OCI-LY1 (cell line): ENCODE data around the gene CD86.
A peak's percentile ranks its signal among the peaks of the same experiment; 100 is the strongest.

Experiments
- H2AFZ ChIP-seq: fragments of 200-600 bp; sonication (generic), shearing (Covaris generic); 2 replicates; pipeline ENCODE4 v1.6.0; 2014; ENCODE audit warnings: antibody characterized with exemption, mild to moderate bottlenecking, low read length
- H3F3A ChIP-seq: fragments of 200-600 bp; sonication (generic), shearing (Covaris generic); 2 replicates; pipeline ENCODE4 v1.6.0; 2014; ENCODE audit warnings: mild to moderate bottlenecking, antibody characterized with exemption, low read length, moderate library complexity; ENCODE audit not compliant: insufficient read depth
- H3K27ac ChIP-seq: fragments of 200-600 bp; sonication (generic); 2 replicates; pipeline ENCODE4 v1.5.1; 2014; ENCODE audit warnings: low read length, mixed run types, mild to moderate bottlenecking, low read depth; ENCODE audit not compliant: poor library complexity, severe bottlenecking
- H3K27me3 ChIP-seq: fragments of 200-600 bp; sonication (generic); 2 replicates; pipeline ENCODE4 v1.6.0; 2014; ENCODE audit warnings: antibody characterized with exemption, mild to moderate bottlenecking, low read length, moderate library complexity; ENCODE audit not compliant: insufficient read depth
- H3K36me3 ChIP-seq: fragments of 200-600 bp; sonication (generic); 2 replicates; pipeline ENCODE4 v1.6.1; 2014; ENCODE audit warnings: mild to moderate bottlenecking, antibody characterized with exemption, low read length, moderate library complexity, mixed read lengths; ENCODE audit not compliant: insufficient read depth
- H3K4me1 ChIP-seq: fragments of 200-600 bp; sonication (generic); 2 replicates; pipeline ENCODE4 v1.5.1; 2014; ENCODE audit warnings: mild to moderate bottlenecking, low read length, moderate library complexity; ENCODE audit not compliant: insufficient read depth, severe bottlenecking
- H3K4me2 ChIP-seq: fragments of 200-600 bp; sonication (generic), shearing (Covaris generic); 2 replicates; pipeline ENCODE4 v1.6.1; 2014; ENCODE audit warnings: low read length
- H3K4me3 ChIP-seq: fragments of 200-600 bp; sonication (generic); 2 replicates; pipeline ENCODE4 v1.5.1; 2014; ENCODE audit warnings: low read length, low read depth, mild to moderate bottlenecking, mixed read lengths; ENCODE audit not compliant: poor library complexity, severe bottlenecking
- H3K79me2 ChIP-seq: fragments of 200-600 bp; shearing (Covaris generic); 2 replicates; pipeline ENCODE4 v1.6.1; 2016; ENCODE audit warnings: mixed run types, low read length, mixed read lengths; ENCODE audit not compliant: insufficient read depth
- H3K9ac ChIP-seq: fragments of 200-600 bp; sonication (generic), shearing (Covaris generic); 2 replicates; pipeline ENCODE4 v1.6.1; 2014; ENCODE audit warnings: mild to moderate bottlenecking, low read length, mixed read lengths
- H3K9me2 ChIP-seq: fragments of 200-600 bp; sonication (generic), shearing (Covaris generic); 2 replicates; pipeline ENCODE4 v1.6.1; 2014; ENCODE audit warnings: low read depth, mild to moderate bottlenecking, low read length, mixed read lengths
- H3K9me3 ChIP-seq: fragments of 200-600 bp; shearing (Covaris generic); 2 replicates; pipeline ENCODE4 v1.6.1; 2014; ENCODE audit warnings: low read length, mixed read lengths
- H4K20me1 ChIP-seq: fragments of 200-600 bp; sonication (generic), shearing (Covaris generic); 2 replicates; pipeline ENCODE4 v1.6.0; 2016; ENCODE audit warnings: mild to moderate bottlenecking, low read length; ENCODE audit not compliant: insufficient read depth
- EZH2 ChIP-seq: fragments of 200-600 bp; sonication (generic), shearing (Covaris generic); IDR thresholded peaks from 2 replicates; pipeline ENCODE4 v1.8.0; 2017; ENCODE audit warnings: borderline replicate concordance, mixed run types, mild to moderate bottlenecking, antibody characterized with exemption, low read length, moderate library complexity, mixed read lengths
- TF ChIP-seq, protein P1 (sequence below): fragments of 200-600 bp; sonication (generic), shearing (Covaris generic); IDR thresholded peaks from 2 replicates; pipeline ENCODE4 v1.5.1; 2017; ENCODE audit warnings: mild to moderate bottlenecking, antibody characterized with exemption, low read length, moderate library complexity, mixed read lengths

The CD86 gene

DNA sequence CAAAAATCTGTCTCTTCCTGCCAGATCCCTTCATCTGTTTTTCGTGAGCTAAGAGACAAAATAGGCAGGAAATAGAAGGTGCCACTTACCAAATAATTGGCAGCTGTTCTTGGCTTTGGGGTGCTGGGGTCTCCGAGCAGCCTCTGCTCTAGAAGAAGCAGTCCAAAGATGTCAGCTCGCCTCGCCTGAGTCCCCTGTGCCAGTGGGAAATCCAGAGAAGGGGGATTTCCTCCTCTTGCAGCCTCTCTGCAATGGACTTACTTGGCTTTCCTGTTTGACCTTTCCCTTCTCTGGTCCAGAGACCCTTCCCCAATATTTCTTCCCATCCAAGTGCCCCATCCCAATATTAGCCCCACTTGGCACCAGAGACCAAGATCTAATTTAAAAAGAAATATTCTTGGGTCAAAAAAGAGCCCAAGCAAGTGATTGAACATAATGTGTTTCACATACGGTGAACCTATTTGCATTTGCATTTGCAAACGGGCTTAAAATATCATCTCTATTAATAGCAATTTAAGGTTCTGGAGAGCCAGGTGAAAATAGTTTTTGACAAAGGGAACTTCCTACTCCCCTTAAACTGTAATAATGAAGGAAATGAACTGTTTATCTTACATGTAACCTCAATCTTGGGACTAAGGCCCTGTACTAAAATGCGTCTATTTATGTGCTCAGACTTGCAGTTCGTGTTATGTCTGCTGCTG is 23.2 kb downstream of the CD86 start:
- TF ChIP-seq, protein P1, sequence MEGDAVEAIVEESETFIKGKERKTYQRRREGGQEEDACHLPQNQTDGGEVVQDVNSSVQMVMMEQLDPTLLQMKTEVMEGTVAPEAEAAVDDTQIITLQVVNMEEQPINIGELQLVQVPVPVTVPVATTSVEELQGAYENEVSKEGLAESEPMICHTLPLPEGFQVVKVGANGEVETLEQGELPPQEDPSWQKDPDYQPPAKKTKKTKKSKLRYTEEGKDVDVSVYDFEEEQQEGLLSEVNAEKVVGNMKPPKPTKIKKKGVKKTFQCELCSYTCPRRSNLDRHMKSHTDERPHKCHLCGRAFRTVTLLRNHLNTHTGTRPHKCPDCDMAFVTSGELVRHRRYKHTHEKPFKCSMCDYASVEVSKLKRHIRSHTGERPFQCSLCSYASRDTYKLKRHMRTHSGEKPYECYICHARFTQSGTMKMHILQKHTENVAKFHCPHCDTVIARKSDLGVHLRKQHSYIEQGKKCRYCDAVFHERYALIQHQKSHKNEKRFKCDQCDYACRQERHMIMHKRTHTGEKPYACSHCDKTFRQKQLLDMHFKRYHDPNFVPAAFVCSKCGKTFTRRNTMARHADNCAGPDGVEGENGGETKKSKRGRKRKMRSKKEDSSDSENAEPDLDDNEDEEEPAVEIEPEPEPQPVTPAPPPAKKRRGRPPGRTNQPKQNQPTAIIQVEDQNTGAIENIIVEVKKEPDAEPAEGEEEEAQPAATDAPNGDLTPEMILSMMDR = no peak
- TF ChIP-seq EZH2 = no peak
- H3K27ac ChIP-seq = peak overlapping the region; percentile 95
- peak overlapping the region; percentile 69 for H3K4me3 ChIP-seq
- peaks cover 23% of the 10 kb centered on the region for H3K36me3 ChIP-seq
- no peaks in the 10 kb centered on the region for H3K9me3 ChIP-seq
- H2AFZ ChIP-seq = no peak overlapping the region
- H3K4me1 ChIP-seq = peaks cover 88% of the 10 kb centered on the region
- peaks cover 43% of the 10 kb centered on the region for H3K79me2 ChIP-seq
- no peaks in the 10 kb centered on the region for H3K27me3 ChIP-seq
- H4K20me1 ChIP-seq = no peaks in the 10 kb centered on the region
- H3K9ac ChIP-seq = peak overlapping the region; percentile 76
- H3K9me2 ChIP-seq = no peaks in the 10 kb centered on the region
- H3F3A ChIP-seq = no peaks in the 10 kb centered on the region
- peak overlapping the region; percentile 85 for H3K4me2 ChIP-seq

DNA sequence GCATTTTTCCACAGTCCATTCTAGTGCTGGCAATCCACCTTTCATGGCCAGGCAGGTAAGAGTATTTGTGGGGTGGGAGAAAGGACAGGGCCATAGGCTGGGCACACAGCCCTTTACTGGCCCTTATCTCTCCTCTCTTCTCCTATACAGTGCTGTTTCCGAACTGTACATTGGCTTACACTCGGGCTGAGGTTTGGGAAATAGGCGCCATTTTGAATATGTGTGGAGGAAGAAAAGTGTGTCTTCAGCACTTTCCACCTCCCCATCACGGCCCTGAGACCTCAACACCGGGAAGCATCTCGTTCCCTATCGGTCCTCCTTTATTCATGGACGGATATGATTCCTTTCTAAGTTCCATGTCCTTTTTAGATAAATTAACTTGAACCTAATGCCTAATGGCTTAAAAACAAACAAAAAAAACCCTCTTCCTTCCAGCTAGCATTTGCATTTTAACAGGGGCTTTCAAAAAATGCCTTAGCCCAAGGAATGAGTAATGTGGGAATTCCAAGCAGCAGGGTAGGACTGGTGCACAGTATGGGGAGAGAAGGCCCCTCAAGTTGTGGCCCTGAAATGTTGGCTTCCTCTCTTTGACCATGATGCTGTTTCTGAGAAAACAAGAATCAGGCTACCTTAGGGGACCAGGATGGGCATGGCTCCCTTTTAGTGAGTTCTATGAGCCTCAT is 24.5 kb downstream of the CD86 start:
- no peak for TF ChIP-seq EZH2
- TF ChIP-seq, protein P1 = no peak
- Histone ChIP-seq H3K4me3 (peak overlapping the region; percentile 69), H3K27ac (peak overlapping the region; percentile 95), H3K4me1 (peaks cover 82% of the 10 kb centered on the region), H3K27me3 (no peaks in the 10 kb centered on the region), H3F3A (no peaks in the 10 kb centered on the region), H4K20me1 (no peaks in the 10 kb centered on the region), H3K4me2 (peak overlapping the region; percentile 85), H3K9me3 (no peaks in the 10 kb centered on the region), H3K9me2 (no peaks in the 10 kb centered on the region), H3K79me2 (peaks cover 38% of the 10 kb centered on the region), H3K36me3 (peaks cover 16% of the 10 kb centered on the region), H2AFZ (no peak overlapping the region), H3K9ac (peak overlapping the region; percentile 76)

DNA sequence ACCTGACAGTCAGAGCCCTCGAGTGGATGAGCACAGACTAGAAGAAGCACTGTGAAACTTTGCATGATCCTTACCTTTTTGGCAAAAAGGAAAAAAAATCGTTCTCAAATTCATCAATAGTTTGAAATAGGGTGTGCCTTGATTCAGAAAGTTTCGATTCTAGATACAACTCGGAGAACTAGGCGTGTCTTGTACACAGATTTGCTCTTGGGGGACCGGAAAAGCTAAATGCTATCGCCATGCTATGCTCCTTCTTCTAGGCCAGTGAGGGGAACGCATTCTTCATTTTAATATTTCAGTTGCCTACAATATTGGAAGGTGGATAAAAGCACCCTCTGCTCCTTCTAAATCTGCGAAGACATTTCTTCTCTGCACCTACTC is 25.0 kb downstream of the CD86 start:
- H3K79me2 ChIP-seq = peaks cover 35% of the 10 kb centered on the region
- no peaks in the 10 kb centered on the region for H3F3A ChIP-seq
- H3K4me1 ChIP-seq = peaks cover 82% of the 10 kb centered on the region
- peaks cover 16% of the 10 kb centered on the region for H3K36me3 ChIP-seq
- H3K4me2 ChIP-seq = peak overlapping the region; percentile 85
- H3K27ac ChIP-seq = peak overlapping the region; percentile 95
- H3K4me3 ChIP-seq = peak overlapping the region; percentile 69
- no peaks in the 10 kb centered on the region for H4K20me1 ChIP-seq
- peak overlapping the region; percentile 76; the same call in 1 of the 2 replicates for H3K9ac ChIP-seq
- no peaks in the 10 kb centered on the region for H3K27me3 ChIP-seq
- TF ChIP-seq, protein P1 = no peak
- TF ChIP-seq EZH2 = no peak
- no peak overlapping the region for H2AFZ ChIP-seq
- no peaks in the 10 kb centered on the region for H3K9me2 ChIP-seq
- H3K9me3 ChIP-seq = no peaks in the 10 kb centered on the region
